Tibial nerve (tissue), 4 donors: ENCODE measurements around the gene DMTF1. TPM values are rescaled to one million over a fixed set of nuclear protein-coding genes. Genes with fewer than 3 reads are reported as not detected.

Source experiments
- DNase-seq, 2 donors: peaks; one replicate each; pipeline ENCODE4 v3.0.0-alpha.2; 2019; ENCODE audit warnings: low spot score in 2 of 2
- H3K27ac ChIP-seq, 4 donors: fragments of 200-600 bp; sonication (generic) in 3 of 4; one replicate each; pipeline ENCODE4 v1.5.1; 2017 to 2019; ENCODE audit warnings: mild to moderate bottlenecking in 1 of 4
- H3K27me3 ChIP-seq, 2 donors: fragments of 200-600 bp; sonication (generic) in 1 of 2; one replicate each; pipeline versions ENCODE4 v1.5.1 to v1.6.0; 2017 to 2019
- H3K36me3 ChIP-seq, 3 donors: fragments of 200-600 bp; sonication (generic); one replicate each; pipeline ENCODE4 v1.5.1; 2018 to 2019
- H3K4me1 ChIP-seq, 4 donors: fragments of 200-600 bp; sonication (generic) in 3 of 4; one replicate each; pipeline ENCODE4 v1.5.1; 2017 to 2019
- H3K4me3 ChIP-seq, 4 donors: fragments of 200-600 bp; sonication (generic) in 3 of 4; one replicate each; pipeline ENCODE4 v1.5.1; 2017 to 2019; ENCODE audit warnings: mild to moderate bottlenecking in 1 of 4, moderate library complexity in 1 of 4
- H3K9me3 ChIP-seq, 4 donors: fragments of 200-600 bp; sonication (generic) in 3 of 4; one replicate each; pipeline ENCODE4 v1.5.1; 2017 to 2019
- CTCF ChIP-seq, 5 experiments: fragments of 200-600 bp in 3 of 5; fragments of 450-650 bp in 2 of 5; sonication (generic) in 3 of 5; IDR thresholded peaks; one replicate each; pipeline ENCODE4 v1.5.1; 2016 to 2019; ENCODE audit warnings: antibody characterized with exemption in 5 of 5, mild to moderate bottlenecking in 3 of 5, moderate library complexity in 2 of 5
- EP300 ChIP-seq, 2 donors: sonication (generic); formaldehyde crosslinking; IDR thresholded peaks; one replicate each; pipeline ENCODE4 v1.6.1; 2017; ENCODE audit warnings: antibody characterized with exemption in 2 of 2, mild to moderate bottlenecking in 1 of 2
- POLR2A ChIP-seq, 2 donors: fragments of 450-650 bp; IDR thresholded peaks; one replicate each; pipeline ENCODE4 v1.6.1; 2017; ENCODE audit warnings: antibody characterized with exemption in 2 of 2, mild to moderate bottlenecking in 2 of 2, moderate library complexity in 2 of 2
- WGBS, 2 donors: methylation state at CpG; one replicate each; pipeline ENCODE4 v1.1.5; 2018; 5-methylcytosine and 5-hydroxymethylcytosine counted together
- total RNA-seq, 4 donors: library from RNA; depleted of rRNA; stranded (reverse); fragments of >200 nt; gene quantifications; one replicate each; pipeline ENCODE4 v1.1.0, GENCODE V29; 2016

The DMTF1 gene
- total RNA-seq, 4 donors from 2014 or later = 111 to 142 (median 133) TPM

GRCh38 chr7:87152897-87153641, 816 bp downstream of the DMTF1 start:
- Histone ChIP-seq H3K4me1 (peaks cover 0 to 55% (median 35%) of the 10 kb centered on the region in 4 donors), H3K27me3 (no peaks in the 10 kb centered on the region), H3K4me3 (peak overlapping the region; percentile 66 to 89 (median 83)), H3K36me3 (no peaks in the 10 kb centered on the region), H3K9me3 (no peaks in the 10 kb centered on the region), H3K27ac (peak overlapping the region; percentile 93 to 100 (median 98))
- DNase-seq = peak in 1 of 2 donors; percentile 39
- no peak for TF ChIP-seq POLR2A (IDR thresholded peaks at IDR 0.05)
- no peak for TF ChIP-seq CTCF (IDR thresholded peaks at IDR 0.05)
- TF ChIP-seq EP300 (IDR thresholded peaks at IDR 0.05) = no peak
- WGBS, 2 donors = 1% methylated on average over 25 of the region's 25 CpGs

- peak overlapping the region; percentile 93 to 100 (median 98) for H3K27ac ChIP-seq
These were observed 1.9 kb downstream of the DMTF1 start for GRCh38 chr7:87154166-87154565.

DNA sequence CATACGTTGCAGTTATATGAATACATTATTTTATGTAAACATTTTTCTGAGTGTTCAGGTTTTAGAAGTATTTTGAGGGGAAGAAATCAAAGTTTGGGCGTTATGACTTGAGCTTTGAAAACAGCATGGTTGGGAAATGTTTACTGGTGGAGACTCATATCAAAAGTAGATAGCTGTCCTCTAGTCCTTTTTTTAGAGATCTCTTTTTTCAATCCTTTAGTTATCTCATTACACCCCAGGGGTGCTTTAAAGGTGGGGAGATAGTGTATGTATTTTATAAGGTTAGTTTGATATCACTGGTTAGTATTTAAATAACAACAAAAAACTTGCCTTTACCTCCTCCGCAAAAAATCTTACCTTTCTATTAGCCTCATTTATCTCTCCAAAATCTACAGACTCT, 2.3 kb downstream of the DMTF1 start:
- Histone ChIP-seq H3K4me1 (peaks cover 0 to 63% (median 35%) of the 10 kb centered on the region in 4 donors), H3K27ac (peak overlapping the region in 3 of 4 donors; percentile 93 to 100 (median 99)), H3K27me3 (no peaks in the 10 kb centered on the region), H3K4me3 (peak overlapping the region in 3 of 4 donors; percentile 6 to 85 (median 81)), H3K36me3 (no peaks in the 10 kb centered on the region), H3K9me3 (no peaks in the 10 kb centered on the region)
- TF ChIP-seq CTCF (IDR thresholded peaks at IDR 0.05) (no peak), POLR2A (IDR thresholded peaks at IDR 0.05) (no peak), EP300 (IDR thresholded peaks at IDR 0.05) (no peak)
- 34 to 37% methylated on average over 3 of the region's 3 CpGs for WGBS, 2 donors
- no peak for DNase-seq

More at GRCh38 chr7:87154166-87154565, 1.9 kb downstream of the DMTF1 start:
- Histone ChIP-seq H3K27me3 (no peaks in the 10 kb centered on the region), H3K36me3 (no peaks in the 10 kb centered on the region), H3K4me3 (peak overlapping the region in 3 of 4 donors; percentile 6 to 85 (median 81)), H3K4me1 (peaks cover 0 to 59% (median 35%) of the 10 kb centered on the region in 4 donors), H3K9me3 (no peaks in the 10 kb centered on the region)
- DNase-seq = no peak
- TF ChIP-seq POLR2A (IDR thresholded peaks at IDR 0.05) (no peak), CTCF (IDR thresholded peaks at IDR 0.05) (no peak), EP300 (IDR thresholded peaks at IDR 0.05) (no peak)
- WGBS, 2 donors = 33 to 40% methylated on average over 2 of the region's 2 CpGs

DNA sequence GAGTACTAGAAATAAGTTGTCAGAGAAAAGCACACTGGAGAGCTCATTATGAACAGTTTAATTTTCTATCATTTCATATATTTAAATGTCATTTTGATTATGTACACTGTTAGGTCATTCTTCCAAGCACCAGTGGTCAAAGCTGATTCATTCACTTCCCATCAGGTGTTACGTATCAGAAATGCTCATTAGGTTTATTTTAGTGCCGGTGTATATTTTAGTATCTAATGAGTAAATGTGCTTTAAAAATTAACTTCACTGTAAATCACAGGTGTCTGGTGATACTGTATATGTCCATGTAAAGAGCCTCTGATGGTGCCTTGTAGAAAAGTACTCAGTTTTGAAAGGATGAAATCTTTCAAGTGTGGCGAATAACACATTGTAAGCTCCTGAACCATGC, 3.5 kb downstream of the DMTF1 start:
- H3K4me3 ChIP-seq = no peak overlapping the region
- H3K9me3 ChIP-seq = no peaks in the 10 kb centered on the region
- no peak for DNase-seq
- H3K27ac ChIP-seq = no peak overlapping the region
- H3K27me3 ChIP-seq = no peaks in the 10 kb centered on the region
- 80 to 88% methylated on average over 3 of the region's 3 CpGs for WGBS, 2 donors
- TF ChIP-seq CTCF (IDR thresholded peaks at IDR 0.05) = no peak
- TF ChIP-seq POLR2A (IDR thresholded peaks at IDR 0.05) = no peak
- TF ChIP-seq EP300 (IDR thresholded peaks at IDR 0.05) = no peak
- peaks cover 0 to 65% (median 35%) of the 10 kb centered on the region in 4 donors for H3K4me1 ChIP-seq
- H3K36me3 ChIP-seq = peaks cover 0 to 4% (median 0%) of the 10 kb centered on the region in 3 donors

DNA sequence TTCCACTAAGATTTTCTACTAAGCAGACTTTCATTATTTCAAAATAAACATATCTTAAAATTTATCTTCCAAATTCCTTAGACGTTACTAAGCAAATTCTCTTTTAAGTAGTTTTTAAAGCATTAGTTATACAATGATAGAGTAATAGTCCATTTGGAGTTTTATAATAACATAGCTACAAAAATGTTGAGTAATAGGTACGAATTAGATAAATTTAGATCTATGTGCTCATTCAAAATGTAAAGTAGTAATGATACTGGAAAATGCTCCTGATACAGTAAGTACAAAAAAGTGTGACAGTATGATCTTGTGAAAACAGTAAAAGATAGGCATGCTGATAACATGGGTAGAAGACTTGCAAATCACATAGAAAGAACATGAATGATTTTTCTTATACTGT, 4.5 kb downstream of the DMTF1 start:
- DNase-seq = no peak
- Histone ChIP-seq H3K27ac (no peak overlapping the region), H3K36me3 (peaks cover 0 to 4% (median 0%) of the 10 kb centered on the region in 3 donors), H3K4me1 (peaks cover 0 to 57% (median 34%) of the 10 kb centered on the region in 4 donors), H3K4me3 (no peak overlapping the region), H3K9me3 (no peaks in the 10 kb centered on the region), H3K27me3 (no peaks in the 10 kb centered on the region)
- no peak for TF ChIP-seq EP300 (IDR thresholded peaks at IDR 0.05)
- no peak for TF ChIP-seq CTCF (IDR thresholded peaks at IDR 0.05)
- no peak for TF ChIP-seq POLR2A (IDR thresholded peaks at IDR 0.05)
- WGBS, 2 donors = 41 to 47% methylated on average over 2 of the region's 2 CpGs
